Medulla oblongata (tissue), 1 donor: ENCODE data around the gene ZNF266.

Experiments
- DNase-seq: peaks from one replicate; pipeline ENCODE4 v3.0.0-alpha.2; 2015; ENCODE audit errors: extremely low spot score

Gene ZNF266

DNA sequence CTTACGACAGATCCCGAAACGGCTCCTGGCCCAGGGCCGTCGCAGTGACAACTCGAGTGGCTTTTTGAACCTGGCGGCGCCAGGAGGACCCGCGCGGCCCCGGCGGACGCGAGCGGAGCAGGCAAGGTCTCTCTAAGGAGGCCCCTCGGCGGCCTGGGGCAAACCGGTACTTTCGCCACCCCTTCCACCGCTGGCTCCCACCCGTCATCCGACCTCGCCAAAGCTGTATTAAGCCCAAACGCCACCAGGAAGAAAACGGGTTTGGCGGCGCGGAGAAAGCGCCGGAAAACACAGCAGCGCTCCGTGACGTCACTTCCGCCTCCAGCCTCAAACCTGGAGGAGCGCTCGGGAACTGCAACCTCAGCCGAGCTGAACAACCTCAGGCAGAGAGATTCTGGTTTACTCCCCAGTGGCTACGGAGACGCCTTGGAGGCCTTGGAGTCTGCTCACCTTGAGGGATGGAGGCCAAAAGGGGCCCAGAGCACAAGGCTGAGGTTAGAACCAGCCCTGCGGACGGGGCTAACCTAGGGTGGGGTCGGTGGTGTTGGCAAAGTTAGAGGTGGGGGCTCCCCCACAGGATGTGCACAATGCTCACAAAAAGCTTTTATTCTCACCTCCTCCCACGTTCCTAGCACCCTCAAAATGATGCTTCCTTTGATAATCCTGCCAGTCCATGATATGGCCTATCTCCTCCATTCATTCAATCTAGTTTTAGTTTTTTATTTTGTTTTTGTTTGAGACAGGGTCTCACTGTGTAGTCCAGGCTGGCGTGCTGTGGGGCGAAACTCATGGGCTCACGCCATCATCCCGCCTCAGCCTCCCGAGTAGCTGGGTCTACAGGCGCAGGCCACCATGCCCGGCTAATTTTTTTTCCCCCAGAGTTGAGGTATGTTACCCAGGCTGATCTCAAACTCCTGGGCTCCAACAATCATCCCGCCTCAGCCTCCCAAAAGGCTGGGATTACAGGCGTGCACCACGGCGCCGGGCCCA, at the start of gene ZNF266:
TSS of gene ZNF266 (minus strand) at position 295 of the 990 bp plus-strand sequence. CDS start 15,484 bp downstream, outside the sequence.
- peak; percentile 89 for DNase-seq

DNA sequence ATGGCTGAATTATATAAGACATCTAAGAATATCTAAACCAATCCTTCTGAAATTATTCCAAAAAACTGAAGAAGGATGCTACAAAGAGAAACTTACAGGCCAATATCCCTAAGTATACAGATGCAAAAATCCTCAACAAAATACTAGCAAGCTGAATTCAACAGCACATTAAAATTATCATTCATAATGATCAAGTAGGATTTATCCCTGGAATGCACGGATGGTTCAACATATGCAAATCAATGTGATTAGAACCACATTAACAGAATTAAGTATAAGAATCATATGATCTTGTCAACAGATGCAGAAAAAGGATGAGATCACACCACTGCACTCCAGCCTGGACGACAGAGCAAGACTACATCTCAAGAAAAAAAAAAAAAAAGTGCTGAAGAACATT, 49.8 kb upstream of the ZNF266 start:
- DNase-seq = no peak

DNA sequence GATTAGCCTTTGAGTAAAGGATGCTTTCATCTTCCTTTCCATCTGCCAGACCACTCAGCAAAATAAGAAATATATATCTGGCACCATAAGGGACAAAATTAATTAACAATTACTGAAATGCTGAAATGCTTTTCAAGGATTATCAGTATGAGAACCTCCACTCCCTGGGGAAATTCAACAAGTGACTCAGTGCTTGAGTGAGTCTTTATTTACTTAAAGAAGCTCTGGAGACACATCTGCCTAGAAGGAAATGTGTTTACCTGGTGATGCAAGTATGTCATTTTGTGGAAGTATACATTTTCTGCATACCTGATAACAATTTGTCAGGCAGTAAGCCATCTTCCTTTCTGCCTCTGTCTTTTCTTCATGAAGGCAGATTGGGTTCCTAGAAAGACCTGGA, 39.6 kb upstream of the ZNF266 start:
- DNase-seq = no peak

DNA sequence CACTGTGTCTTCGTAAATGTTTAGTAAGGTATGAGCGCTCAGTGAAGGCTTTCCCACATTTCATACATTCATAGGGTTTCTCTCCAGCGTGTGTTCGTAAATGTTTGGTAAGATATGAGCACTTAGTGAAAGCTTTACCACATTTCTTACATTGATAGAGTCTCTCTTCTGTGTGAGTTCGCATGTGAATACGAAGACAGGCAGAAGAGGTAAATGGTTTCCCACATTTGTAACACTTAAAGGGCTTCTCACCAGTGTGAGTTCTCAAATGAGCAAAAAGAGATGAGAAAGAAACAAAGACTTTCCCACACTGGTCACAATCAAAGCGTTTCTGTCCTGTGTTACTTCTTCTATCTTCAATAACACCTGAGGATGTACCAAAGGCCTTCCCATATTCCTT, 31.8 kb upstream of the ZNF266 start:
- DNase-seq = no peak

DNA sequence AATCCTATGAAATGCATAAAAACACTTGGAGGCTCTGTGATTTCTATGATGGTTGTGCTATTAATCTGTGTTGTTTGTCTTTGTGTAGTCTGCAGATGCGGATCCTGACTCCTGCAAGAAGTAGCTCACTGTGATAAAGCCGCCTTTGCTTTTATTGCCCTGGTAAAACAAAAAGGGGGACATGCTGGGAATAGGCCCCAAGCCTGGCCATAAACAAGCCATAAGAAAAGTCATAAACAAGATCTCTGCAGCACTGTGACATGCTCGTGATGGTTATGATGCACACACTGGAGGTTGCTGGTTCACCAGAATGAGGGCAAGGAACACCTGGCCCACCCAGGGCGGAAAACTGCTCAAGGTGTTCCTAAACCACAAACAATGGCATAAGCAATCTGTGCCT, 26.6 kb upstream of the ZNF266 start:
- DNase-seq = no peak

DNA sequence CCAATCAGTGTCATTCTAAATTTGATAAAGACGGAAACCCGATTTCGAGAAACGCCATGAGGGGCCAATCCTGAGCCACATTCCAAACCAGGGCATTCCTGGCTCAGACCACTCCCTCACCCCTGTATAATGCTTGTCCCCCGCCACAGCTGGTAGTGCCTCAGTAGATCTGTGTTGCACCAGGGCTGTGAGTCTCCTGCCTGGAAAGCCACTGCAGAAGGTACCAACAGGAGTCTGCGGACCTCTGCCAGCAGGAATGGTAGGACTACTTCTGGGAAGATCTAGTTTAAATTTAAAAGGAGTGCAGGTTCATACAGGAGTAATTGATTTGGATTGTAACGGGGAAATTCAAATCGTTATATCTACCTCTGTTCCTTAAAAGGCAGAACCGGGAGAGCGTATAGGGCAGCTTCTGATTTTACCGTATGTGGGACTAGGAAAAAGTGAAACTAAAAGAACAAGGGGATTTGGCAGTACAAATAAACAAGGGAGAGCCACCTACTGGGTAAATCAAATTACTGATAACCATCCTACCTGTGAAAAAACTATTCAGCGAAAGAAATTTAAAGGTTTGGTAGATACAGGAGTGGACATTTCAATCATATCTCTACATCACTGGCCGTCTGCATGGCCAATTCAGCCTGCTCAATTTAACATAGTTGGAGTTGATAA, 20.8 kb upstream of the ZNF266 start:
- DNase-seq = no peak

DNA sequence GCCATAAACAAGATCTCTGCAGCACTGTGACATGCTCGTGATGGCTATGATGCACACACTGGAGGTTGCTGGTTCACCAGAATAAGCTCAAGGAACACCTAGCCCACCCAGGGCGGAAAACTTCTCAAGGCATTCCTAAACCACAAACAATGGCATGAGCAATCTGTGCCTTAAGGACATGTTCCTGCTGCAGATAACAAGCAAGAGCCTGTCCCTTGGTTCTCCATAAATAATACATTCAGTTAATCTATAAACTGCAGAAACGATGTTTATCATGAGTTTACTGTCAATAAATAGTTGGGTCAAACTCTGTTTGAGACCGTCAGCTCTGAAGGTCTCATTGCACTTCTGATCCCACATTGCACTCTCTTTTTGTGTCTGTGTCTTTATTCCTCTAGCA, 18.6 kb upstream of the ZNF266 start:
- DNase-seq = no peak

DNA sequence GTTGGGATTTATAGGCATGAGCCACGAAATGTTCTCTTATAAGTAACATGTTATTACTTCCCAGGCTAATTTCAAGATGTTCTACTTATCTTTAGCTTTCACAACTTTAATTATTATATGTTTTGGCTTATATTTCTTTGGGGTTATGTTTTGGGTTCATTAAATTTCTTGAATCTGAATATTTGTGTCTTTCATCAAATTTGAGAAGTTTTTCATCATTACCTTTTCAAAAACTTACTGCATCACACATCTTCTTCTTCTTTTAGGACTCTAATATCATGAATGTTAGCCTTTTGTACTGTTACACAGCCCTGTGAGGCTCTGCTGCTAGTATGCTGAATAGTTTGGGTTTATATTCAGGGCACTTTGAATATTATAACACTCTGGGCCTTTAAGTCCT, 9.7 kb upstream of the ZNF266 start:
- DNase-seq = no peak

DNA sequence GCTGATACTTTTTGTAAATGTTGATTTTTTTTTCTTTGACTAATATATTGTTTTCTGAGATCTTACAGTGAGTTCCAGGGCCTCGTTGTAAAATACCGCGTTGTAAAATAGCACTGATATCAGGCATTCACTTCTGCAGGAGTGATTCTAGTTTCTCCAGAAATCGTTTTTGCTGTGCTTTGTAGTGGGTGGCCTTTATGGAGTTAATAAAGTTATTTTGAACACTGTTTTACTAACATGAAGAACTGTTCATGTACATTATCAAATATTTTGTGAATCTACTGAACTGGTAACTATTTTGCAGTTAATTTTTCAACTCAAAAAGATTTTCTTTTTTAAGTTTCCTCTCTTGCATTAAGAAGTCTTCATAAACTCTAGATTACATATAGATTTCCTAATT, 985 bp upstream of the ZNF266 start:
- DNase-seq = no peak

DNA sequence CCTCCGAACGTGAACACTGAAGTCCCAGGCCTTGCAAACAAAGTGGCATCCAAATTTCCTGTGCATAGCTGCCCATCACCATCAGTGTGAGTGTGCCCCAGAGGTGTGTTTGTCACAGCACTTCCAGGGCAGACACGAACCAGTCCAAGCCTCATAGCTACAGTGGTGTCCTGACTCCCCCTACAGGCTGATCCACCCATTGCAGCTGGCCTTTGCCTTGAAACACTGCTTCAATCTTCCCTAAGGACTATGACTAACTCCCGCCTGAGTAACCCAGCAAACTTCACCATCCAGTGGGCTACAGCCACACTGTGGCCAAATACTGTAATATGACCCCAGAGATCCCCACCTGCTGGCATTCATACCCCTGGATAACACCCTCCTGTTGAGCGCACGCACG, 3.9 kb downstream of the ZNF266 start:
- no peak for DNase-seq

DNA sequence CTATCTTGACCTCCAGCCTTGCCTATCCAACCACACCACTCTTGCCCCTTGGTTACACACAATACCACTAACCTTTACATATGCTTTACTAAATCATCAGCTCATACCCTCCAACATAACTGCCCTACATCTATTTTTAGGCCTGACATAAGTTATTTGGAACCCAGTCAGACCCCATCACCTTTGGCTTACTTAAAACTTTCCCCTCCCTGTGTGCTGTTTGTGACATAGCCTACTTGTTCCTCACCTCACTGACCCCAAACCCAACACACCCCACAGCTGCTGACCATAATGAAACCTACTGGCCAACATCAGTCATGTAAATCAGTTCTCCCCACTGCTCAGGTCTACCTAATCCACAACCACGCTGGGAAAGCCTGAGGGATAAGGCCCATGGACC, 4.9 kb downstream of the ZNF266 start:
- no peak for DNase-seq

DNA sequence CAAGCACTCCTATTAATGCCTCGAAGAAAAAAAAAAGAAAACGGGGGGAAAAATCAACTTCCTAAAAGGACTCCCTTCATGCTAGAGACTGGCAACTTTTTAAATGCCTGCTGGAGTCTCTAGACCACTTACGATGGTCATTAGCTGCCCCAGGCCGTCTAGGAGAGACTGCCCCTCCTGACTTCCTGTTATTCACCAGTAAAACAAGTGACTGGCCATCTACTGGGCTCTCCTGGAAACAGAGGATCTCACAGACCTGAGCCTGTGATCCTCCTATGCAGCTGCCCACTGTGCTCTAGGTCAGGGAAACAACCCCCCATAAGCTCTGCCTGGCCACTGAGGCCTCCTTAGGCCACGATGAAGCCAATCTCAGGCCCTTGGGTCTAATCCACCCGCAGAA, 7.4 kb downstream of the ZNF266 start:
- DNase-seq = no peak

DNA sequence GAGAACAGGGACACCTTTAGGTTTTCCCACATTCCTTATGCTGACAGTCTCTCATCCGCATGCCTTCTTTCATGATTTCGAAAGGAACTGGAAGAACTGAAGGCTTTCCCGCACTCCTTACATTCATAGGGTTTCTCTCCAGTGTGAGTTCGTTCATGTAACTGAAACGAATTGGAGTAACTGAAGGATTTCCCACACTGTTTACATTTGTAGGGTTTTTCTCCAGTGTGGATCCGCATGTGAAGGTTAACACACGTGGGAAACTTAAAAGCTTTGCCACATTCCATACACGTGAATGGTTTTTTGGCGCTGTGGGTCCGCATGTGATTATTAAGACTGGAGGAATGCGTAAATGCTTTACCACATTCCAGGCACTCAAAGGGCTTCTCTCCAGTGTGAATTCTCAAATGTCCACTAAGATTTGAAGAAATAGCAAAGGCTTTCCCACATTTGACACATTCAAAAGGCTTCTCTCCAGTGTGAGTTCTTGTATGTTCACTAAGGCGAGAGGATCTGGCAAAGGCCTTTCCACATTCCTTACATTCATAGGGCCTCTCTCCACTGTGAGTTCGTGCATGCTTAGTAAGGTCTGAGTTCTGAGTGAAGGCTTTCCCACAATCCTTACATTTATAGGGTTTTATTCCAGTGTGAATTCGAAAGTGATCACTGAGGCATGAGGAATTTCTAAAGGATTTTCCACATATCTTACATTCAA, 22.0 kb downstream of the ZNF266 start:
- DNase-seq = no peak

DNA sequence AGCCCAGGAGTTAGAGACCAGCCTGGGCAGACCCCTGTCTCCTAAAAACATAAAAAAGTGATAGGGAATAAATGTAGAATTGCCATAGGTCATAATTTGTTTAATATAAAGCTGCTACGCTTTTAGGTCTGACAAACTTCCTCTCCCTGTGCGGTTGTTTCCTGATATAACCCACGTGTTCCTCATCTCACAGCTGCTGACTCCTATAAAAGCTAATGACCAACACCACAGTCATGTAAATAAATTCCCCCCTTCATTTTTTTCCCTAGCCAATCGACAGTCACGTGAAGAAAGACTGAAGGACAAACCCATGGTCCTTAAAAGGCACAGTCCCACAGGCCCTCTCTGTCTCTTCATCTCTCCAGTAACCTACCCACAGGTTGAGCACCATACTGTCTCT, 27.5 kb downstream of the ZNF266 start:
- no peak for DNase-seq

DNA sequence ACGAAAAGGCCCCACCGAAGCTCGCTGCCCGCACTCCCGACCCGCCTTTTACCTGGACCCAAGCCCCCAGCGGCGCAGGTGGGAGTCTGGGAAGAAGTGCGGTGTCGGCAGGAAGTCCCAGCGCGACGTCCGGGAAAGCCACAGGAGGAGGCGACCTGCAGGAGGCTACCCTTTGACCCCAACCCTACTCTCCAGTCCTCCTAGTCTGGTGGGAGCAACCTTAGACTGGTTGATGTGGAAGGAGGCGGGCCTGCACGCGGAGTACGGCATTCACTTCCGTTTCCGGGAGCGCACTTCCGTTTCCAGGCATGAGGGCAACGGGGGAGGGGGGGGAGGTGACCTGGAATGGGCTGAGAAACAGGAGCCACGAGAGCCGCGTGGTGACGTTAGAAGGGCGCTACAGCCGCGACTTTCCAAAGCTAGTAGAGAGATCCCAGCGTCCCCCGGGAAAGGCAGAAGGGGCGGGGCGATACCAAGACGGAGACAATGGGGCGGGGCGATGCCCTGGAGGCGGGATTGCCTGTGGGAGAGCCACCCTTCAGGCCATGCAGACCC, 28.5 kb downstream of the ZNF266 start:
- no peak for DNase-seq

DNA sequence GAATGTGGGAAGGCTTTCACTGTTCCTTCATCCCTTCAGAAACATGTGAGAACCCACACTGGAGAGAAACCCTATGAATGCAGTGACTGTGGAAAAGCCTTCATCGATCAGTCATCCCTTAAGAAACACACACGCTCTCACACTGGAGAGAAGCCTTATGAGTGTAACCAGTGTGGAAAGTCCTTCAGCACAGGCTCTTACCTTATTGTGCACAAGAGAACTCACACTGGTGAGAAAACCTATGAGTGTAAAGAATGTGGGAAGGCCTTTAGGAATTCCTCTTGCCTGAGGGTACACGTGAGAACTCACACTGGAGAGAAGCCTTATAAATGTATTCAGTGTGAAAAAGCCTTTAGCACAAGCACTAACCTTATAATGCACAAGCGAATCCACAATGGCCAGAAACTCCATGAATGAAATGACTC, 54.0 kb downstream of the ZNF266 start:
- DNase-seq = no peak

DNA sequence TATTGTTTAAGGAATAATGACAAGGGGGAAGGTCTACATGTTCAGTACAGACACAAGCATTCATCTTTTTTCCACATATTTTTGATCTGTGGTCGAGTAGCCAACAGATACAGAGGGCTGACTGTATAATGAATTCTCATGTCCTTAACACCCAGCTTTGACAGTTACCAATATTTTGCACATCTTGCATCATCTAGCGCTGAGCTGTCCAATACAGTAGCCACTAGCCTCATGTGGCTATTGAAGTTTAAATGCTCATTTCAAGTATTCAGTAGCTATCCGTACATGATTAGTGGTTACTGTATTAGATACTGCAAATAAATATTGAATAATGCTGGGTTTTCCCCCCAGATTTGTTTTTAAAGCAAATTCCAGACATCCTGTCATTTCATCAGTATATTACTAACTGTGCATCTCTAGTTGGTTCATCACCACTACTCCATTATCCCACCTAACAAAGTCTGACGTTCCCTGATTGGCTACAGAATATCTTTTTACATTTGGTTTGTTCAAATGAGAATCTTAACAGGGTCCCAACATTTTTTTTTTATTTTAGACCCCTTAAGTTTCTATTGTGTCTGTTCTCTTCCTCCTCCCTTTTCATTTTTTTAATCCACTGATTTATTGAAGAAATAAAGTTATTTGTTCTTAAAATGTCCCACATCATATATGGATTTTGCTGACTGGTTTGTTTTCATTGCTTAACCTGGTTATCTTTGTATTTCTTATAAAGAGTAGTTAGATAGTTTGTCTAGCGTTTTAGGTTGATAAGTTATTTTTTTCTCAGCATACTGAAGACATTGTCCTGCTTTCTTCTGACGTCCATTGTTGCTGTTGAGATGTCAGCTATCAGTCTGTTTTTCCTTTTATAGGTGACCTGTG, 64.4 kb downstream of the ZNF266 start:
- DNase-seq = no peak

DNA sequence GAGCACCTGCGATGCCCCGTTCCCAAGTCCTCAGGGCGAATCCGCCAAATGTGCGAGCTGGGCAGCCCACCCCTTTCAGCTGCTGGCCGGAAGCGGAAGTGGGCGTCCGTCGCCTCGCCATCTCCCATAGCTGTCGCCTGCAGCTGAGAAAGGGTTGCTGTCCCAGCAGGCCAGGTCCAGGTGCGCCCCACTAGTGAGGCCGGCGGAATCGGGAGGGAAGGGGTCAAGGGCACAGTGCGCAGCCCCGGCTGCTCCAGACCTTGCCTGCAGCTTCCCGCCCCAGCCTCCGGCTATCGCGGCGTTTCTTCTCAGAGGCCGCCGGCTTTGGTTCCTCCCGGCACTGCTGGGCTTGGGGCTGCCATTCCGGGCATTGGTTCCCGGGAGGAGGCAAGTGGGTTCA, 72.5 kb downstream of the ZNF266 start, which contains the start of gene ZNF177:
TSS of gene ZNF177 (plus strand) at position 109 of the 400 bp plus-strand sequence. CDS start 15,299 bp downstream, outside the sequence.
- DNase-seq = no peak
